Uterus (tissue), 4 donors: ENCODE data around the gene CACNA1D. TPM values are rescaled to one million over a fixed set of nuclear protein-coding genes. Genes with fewer than 3 reads are reported as not detected.

Experiments used
- DNase-seq, 2 donors: peaks; one replicate each; pipeline ENCODE4 v3.0.0-alpha.2; 2019 to 2020
- H3K27ac ChIP-seq, 2 donors: fragments of 200-600 bp; sonication (generic); 1 replicate in 1 of 2; 2 replicates in 1 of 2; pipeline ENCODE4 v1.5.1; 2016 to 2018
- H3K27me3 ChIP-seq, 2 donors: fragments of 200-600 bp; sonication (generic); one replicate each; pipeline ENCODE4 v1.5.1; 2018 to 2019; ENCODE audit warnings: control low read depth in 1 of 2
- H3K36me3 ChIP-seq, 2 donors: fragments of 200-600 bp; sonication (generic); one replicate each; pipeline ENCODE4 v1.5.1; 2019; ENCODE audit warnings: control low read depth in 1 of 2
- H3K4me1 ChIP-seq, 2 donors: fragments of 200-600 bp; sonication (generic); one replicate each; pipeline ENCODE4 v1.5.1; 2018 to 2019; ENCODE audit warnings: control low read depth in 1 of 2
- H3K4me3 ChIP-seq, 2 donors: fragments of 200-600 bp; sonication (generic); 1 replicate in 1 of 2; 2 replicates in 1 of 2; pipeline ENCODE4 v1.5.1; 2018 to 2019; ENCODE audit warnings: mild to moderate bottlenecking in 1 of 2
- H3K9me3 ChIP-seq, 2 donors: fragments of 200-600 bp; sonication (generic); one replicate each; pipeline ENCODE4 v1.5.1; 2019; ENCODE audit warnings: control low read depth in 1 of 2
- POLR2A ChIP-seq, 2 donors: fragments of 450-650 bp; IDR thresholded peaks; one replicate each; pipeline ENCODE4 v1.6.1; 2016; ENCODE audit warnings: antibody characterized with exemption in 2 of 2, mild to moderate bottlenecking in 1 of 2, moderate library complexity in 1 of 2
- intact Hi-C: fragments of 100-400 bp; cut with DNase I; formaldehyde crosslinking; loops from one replicate; pipeline ENCODE4 v1.15.1; 2023; ENCODE audit warnings: low total_unique reads
- total RNA-seq, 4 donors: library from RNA; depleted of rRNA in 3 of 4; stranded (reverse); fragments of >200 nt in 3 of 4; gene quantifications; one replicate each; pipeline versions ENCODE4 v1.1.0 to v1.2.4, GENCODE V29; 2014 to 2023
- TF ChIP-seq, protein P1 (sequence below), 4 experiments: fragments of 200-600 bp in 2 of 4; fragments of 450-650 bp in 2 of 4; sonication (generic) in 2 of 4; IDR thresholded peaks; one replicate each; pipeline ENCODE4 v1.5.1; 2016 to 2019; ENCODE audit warnings: antibody characterized with exemption in 4 of 4, mild to moderate bottlenecking in 2 of 4, moderate library complexity in 1 of 4
- donor health status: DM: yes; HTN: yes; CAD: no.

The CACNA1D gene
- total RNA-seq, 4 donors from 2014 or later = 0.88 to 97.5 (median 63.4) TPM

DNA sequence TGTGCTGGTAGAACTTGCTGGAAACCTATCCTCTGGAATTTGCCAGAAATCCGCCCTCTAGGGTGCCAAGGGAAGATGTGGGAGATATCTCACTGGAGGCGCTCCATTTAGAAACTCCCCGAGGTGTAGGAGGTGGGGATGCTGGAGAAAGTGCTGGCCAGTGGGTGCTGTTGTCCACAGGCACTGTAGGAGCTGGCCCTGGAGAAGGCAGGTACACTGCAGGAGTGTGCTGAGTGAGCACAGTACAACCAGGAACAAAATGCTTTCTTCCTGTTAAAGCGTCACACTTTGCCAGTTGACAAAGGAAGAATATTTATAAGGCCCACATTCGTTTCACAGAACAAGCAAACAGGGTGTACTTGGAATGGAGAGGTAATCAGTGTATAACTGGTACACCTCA, 119.9 kb downstream of the CACNA1D start:
- intact Hi-C loops = no loop called here
- Histone ChIP-seq H3K4me1 (no peaks in the 10 kb centered on the region), H3K27me3 (no peaks in the 10 kb centered on the region), H3K9me3 (no peaks in the 10 kb centered on the region), H3K36me3 (no peaks in the 10 kb centered on the region), H3K4me3 (no peak overlapping the region), H3K27ac (no peak overlapping the region)
- TF ChIP-seq, protein P1, sequence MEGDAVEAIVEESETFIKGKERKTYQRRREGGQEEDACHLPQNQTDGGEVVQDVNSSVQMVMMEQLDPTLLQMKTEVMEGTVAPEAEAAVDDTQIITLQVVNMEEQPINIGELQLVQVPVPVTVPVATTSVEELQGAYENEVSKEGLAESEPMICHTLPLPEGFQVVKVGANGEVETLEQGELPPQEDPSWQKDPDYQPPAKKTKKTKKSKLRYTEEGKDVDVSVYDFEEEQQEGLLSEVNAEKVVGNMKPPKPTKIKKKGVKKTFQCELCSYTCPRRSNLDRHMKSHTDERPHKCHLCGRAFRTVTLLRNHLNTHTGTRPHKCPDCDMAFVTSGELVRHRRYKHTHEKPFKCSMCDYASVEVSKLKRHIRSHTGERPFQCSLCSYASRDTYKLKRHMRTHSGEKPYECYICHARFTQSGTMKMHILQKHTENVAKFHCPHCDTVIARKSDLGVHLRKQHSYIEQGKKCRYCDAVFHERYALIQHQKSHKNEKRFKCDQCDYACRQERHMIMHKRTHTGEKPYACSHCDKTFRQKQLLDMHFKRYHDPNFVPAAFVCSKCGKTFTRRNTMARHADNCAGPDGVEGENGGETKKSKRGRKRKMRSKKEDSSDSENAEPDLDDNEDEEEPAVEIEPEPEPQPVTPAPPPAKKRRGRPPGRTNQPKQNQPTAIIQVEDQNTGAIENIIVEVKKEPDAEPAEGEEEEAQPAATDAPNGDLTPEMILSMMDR (IDR thresholded peaks at IDR 0.05) = no peak
- no peak for TF ChIP-seq POLR2A (IDR thresholded peaks at IDR 0.05)
- DNase-seq = no peak

DNA sequence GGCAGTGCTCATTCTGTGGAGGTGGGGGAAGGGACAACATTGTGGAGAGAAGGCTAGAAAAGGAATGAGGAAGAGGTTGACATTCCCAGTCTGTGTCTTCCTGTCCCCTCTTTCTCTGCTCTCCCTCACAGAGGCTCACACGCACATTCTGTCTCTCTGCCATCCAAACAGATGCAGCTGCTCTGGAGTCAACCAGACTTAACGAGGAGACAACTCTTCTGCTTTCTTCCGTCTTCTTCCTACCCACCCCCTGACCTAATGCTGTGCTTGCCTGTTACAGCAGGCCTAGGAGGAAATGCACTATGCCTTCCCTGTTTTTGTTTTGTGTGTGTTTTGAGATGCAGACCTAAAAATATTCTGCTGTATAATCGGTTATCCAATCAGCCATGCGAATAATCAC, 121.9 kb downstream of the CACNA1D start:
- Histone ChIP-seq H3K9me3 (no peaks in the 10 kb centered on the region), H3K27ac (no peak overlapping the region), H3K4me1 (no peaks in the 10 kb centered on the region), H3K4me3 (no peak overlapping the region), H3K36me3 (no peaks in the 10 kb centered on the region), H3K27me3 (no peaks in the 10 kb centered on the region)
- DNase-seq = no peak
- no peak for TF ChIP-seq POLR2A (IDR thresholded peaks at IDR 0.05)
- intact Hi-C loops = no loop called here

DNA sequence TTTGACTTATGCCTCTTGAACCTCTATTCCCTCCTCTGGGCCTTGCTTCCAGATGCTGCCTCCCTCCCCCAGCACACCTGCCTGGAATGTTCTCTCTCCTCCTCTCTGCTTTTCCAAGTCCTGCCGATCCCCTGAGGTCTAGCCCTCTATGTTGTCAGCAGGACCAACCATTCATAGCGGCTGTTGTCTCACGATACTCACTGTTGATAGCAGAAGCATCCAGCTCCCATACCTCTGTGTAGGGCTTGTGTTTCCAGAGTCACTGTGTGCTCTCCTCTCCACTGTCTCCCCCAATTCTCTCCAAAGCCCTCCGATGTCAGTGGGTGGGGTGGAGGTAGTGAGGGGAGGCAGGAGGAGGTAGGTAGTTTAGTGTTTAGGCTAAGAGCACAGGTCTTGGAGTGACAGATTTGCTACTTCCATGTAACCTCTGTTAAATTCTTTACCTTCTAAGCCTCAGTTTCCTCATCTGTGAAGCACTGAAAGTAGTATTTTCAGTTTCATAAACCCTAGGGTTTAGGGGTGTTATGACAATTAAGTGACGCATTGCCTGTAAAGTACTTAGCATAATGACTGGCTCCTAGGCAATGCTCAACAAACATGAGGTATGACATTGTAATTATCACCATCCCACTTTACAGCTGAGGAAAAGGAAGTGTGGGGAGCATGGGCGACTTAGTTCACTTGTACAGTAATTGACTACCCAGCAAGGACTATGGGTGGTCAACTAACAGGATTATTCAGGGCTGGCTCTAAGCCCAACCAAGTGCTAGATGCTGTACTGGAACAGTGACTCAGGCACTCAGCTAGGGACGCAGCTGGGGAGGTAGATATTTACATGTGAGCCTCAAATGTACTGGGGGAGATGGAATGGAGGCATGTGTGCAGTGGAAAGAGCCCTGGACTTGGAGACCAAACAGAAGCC, 122.8 kb downstream of the CACNA1D start:
- H3K27ac ChIP-seq = no peak overlapping the region
- TF ChIP-seq, protein P1 (IDR thresholded peaks at IDR 0.05) = no peak
- intact Hi-C loops = no loop called here

DNA sequence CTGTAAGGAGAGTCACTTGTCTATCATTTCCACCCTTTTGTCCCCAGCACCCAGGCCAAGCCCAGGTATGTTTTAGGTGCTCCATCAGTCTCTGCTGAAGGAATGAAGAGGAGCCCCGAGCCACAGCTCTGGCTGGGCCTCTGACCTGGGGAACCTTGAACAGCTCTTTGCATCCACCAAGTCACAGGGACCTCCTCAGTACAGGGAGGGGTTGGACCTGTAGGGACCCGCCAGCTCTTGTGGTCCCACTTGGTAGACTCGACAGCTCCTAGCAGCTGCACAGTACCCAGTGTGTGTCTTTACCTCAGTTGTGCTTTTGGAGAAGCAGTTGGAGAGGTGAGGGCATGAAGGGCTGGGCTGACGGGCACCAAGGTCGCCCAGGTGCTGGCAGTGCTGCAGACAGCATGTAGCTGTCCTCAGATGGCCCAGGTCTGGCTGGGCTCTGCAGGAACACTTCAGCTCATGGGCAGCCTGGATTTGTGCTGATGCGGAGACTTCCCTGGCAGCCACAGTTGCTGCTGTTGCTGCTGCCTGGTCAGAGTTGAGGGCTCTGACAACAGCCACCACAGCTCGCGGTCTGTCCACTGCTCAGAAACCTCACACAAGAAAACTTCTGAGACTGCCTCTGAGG, 123.6 kb downstream of the CACNA1D start:
- TF ChIP-seq, protein P1 (IDR thresholded peaks at IDR 0.05) = no peak
- TF ChIP-seq POLR2A (IDR thresholded peaks at IDR 0.05) = no peak
- intact Hi-C loops = no loop called here
- Histone ChIP-seq H3K27me3 (no peaks in the 10 kb centered on the region), H3K4me3 (no peak overlapping the region), H3K9me3 (no peaks in the 10 kb centered on the region), H3K36me3 (no peaks in the 10 kb centered on the region), H3K27ac (no peak overlapping the region), H3K4me1 (no peaks in the 10 kb centered on the region)
- DNase-seq = no peak

More for the DNA sequence above, 122.8 kb downstream of the CACNA1D start:
- DNase-seq = no peak
- H3K4me1 ChIP-seq = no peaks in the 10 kb centered on the region
- H3K27me3 ChIP-seq = no peaks in the 10 kb centered on the region
- no peaks in the 10 kb centered on the region for H3K9me3 ChIP-seq
- no peak overlapping the region for H3K4me3 ChIP-seq
- no peaks in the 10 kb centered on the region for H3K36me3 ChIP-seq

DNA sequence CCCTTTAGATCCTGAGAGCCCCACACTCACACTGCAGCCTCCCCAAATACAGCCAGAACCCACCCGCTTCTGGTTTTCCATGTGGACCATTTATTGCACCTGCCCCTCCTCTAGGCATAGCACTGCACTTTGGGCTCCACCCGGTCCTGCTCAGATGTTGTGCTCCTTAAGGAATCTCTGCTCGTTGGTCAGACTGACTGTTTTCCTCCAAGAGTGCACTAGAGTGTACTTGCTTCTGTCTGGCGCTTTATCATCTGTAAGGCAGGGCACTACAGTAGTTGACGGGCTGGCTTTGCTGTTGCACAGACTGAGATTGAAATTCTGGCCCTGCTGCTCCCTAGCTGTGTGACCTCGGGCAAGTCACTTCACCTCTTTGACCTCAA, 124.1 kb downstream of the CACNA1D start:
- H3K36me3 ChIP-seq = no peaks in the 10 kb centered on the region
- DNase-seq = no peak

More for the DNA sequence above, 124.1 kb downstream of the CACNA1D start:
- H3K27ac ChIP-seq = no peak overlapping the region
- intact Hi-C loops = no loop called here
- TF ChIP-seq, protein P1 (IDR thresholded peaks at IDR 0.05) = no peak
- no peak for TF ChIP-seq POLR2A (IDR thresholded peaks at IDR 0.05)
- no peaks in the 10 kb centered on the region for H3K9me3 ChIP-seq
- H3K4me1 ChIP-seq = no peaks in the 10 kb centered on the region
- no peak overlapping the region for H3K4me3 ChIP-seq
- no peaks in the 10 kb centered on the region for H3K27me3 ChIP-seq
